HG03280 (cell line): ENCODE results near the gene UTF1.
"Not testable (repeated sequence)": the region's sequence is repeated elsewhere in the genome, so short reads cannot be mapped to it uniquely, and the experiment has no call there.

ENCODE experiments used
- ATAC-seq: cut with Tn5 transposase; IDR thresholded peaks from one replicate; pipeline ENCODE4 v1.9.1; 2021; ENCODE audit warnings: mild to moderate bottlenecking, moderate library complexity; ENCODE audit not compliant: unreplicated experiment

UTF1 gene

DNA sequence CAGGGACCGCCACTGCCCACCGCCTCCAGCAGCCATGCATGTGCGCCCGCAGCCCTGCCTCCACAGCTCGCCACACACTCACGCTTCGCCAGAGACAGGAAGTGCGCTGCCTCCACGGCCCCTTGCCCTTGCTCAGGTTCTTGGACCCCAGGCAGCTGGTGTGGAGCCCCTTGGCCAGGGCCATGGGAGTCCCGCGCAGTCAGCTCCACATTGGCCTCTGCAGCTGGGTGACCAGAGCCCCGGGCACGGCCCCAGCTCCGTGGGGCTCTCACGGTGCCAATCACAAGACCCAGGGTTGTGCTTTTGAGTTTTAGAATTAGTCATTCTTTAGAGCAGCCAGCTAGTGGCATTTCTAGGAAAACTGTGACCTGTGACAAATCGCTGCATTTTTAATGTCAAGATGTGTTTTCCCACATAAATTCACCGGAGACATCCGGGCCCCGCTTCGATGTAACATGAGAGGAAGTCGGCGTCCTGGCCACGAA lies 4.3 kb upstream of the UTF1 start:
- ATAC-seq = no peak

DNA sequence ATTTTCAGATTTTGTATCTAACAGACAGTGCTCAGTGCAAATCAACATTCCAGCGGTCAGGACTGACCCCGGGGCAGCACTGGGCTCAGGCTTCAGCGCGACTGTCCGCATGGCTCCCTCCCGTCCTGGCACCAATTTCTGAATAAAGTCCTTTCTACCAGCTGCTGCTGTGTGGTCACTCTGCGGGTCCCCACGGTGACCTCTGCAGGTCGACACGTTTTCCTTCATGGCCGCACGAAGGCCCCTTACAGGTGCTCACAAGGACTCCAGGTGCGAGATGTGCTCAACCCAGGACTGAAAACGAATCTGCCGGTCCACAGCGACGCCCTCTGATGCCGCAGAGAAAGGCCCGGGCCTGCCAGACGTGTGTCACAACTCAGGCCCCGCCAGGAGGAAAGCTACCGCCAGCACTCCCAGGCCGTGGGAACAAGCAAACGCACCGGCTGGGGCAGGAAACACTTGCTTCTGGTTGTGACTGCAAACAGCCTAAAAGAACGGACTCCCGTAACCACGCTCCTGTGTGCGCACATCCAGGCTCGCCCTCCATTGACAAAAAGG lies 3.7 kb upstream of the UTF1 start:
- ATAC-seq = no peak

DNA sequence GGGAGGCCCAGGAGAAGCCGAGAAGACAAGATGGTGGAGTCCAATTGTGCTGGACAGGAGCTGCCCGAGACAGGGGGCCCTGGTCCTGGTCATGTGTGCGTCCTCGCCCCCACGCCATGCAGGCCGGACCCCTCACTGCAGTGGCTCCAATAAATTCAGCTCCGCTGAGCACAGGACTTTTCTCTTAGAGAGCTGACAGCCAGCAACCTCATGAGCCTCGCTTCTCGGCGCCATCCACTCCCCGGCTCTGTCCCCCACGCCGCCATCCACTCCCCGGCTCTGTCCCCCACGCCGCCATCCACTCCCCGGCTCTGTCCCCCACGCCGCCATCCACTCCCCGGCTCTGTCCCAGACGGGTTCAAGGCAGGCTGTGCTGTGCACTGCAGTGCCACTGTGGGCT lies 2.8 kb upstream of the UTF1 start:
- no peak for ATAC-seq

- no peak for ATAC-seq
These were observed 563 bp upstream of the UTF1 start for GRCh38 chr10:133229265-133230043.

- no peak for ATAC-seq
These were observed 574 bp downstream of the UTF1 start for GRCh38 chr10:133230387-133231195.

- no peak for ATAC-seq
These were observed 1.4 kb downstream of the UTF1 start for GRCh38 chr10:133231244-133231945.

DNA sequence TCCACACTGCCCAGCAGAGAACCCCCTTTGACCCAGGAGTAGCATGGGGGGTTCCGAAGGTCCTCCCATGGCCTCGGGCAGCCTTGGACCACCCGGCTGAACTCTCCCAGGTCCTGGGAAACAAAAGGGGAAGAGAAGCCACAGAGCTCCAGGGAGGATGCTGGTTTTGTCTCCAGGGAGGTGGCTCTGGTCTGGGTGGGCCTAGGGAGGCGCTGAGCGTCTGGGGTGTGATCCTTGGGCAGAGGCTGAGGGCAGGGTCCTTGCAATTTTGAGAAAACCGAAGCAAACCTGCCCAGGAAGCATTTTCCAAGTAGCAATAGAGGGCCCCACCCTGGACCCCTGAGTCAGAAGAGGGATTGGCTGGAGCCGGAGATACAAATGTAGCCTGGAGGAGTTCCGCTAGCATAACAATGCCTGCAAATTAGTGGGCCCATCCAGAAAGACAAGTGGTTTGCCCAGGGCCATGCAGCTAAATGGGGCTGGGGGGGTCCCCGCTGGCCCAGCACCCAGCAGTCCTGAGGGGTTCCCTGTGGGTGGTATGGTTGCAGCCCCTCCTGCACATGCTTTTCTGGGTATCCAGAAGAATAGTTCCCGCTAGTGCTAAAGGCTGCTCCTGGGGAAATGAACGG lies 2.0 kb downstream of the UTF1 start:
- no peak for ATAC-seq

DNA sequence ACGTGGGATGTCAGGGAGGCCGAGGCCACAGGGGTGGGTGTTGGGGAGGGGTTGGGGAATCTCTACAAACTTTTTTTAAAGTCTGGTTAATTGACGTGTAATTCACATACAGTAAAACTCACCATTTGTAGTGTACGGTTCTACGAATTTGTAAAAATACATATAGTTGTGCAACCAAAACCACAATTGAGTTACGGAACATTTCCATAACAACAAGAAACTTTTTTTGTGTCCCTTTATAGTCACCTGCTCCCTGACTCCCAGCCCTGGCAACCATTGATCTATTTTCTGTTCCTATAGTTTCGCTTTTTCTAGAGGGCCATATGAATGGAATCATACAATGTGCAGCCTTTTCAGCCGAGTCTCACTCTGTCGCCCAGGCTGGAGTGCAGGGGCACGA lies 4.8 kb downstream of the UTF1 start:
- not testable (repeated sequence) for ATAC-seq

GRCh38 chr10:133235265-133235855 lies 5.3 kb downstream of the UTF1 start:
- no peak for ATAC-seq

GRCh38 chr10:133235932-133236331 lies 5.9 kb downstream of the UTF1 start:
- ATAC-seq = no peak

DNA sequence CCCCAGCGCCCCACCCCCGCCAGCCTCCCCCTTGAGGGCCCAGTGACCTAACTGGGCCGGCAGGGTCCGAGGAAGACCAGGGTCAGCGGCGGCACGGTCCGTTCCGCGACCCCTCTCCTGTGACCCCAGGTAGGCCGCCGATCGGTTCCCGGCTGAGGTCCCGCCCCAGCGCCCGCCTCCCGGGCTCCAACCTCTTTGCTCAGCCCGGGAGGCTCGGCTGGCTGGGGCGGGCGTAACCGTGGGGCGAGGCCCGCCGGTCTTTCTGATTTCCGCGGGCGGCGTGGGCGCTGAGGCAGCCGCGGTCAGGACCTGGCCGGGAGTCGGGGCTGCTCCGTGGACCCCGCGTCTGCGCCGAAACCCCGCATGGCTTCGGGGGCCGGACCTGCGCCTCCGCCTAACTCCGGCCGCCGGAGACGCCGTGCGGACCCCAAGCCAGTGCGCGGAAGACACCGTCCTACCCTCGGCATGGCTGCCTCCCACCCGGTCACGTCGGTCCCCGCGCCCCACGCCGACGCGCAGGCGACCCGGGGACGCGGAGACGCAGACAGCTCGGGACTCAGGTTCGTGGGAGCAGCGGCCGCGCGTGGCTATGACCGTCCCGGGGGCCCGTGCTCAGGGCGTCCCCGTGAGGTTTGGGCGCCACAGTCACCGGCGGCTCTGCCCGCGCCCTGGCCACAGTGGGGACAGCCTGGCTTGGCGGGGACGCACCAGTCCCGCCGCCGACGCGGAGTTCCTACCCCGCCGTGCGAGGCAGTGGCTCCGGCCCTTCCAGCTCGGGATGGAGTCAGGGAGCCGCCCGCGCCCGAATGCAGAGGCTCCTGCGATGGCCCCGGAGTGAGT lies 6.6 kb downstream of the UTF1 start:
- no peak for ATAC-seq

DNA sequence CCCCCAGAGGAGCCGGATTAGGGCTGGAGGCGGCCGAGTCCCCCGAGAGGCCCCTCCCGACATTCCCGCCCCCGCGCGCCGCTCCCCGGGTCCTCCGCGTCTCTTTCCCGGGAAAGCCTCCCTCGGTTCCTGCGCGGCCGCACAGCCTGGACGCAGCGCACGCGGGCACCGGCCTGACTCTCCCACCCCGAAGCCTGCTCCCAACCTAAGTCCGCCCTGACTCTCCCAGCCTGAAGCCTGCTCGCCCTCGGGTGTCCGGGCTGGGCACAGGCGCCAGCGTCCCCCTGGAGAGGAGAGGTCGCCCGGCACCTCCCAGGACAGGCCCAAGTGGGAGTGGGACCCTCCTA lies 7.2 kb downstream of the UTF1 start:
- no peak for ATAC-seq

DNA sequence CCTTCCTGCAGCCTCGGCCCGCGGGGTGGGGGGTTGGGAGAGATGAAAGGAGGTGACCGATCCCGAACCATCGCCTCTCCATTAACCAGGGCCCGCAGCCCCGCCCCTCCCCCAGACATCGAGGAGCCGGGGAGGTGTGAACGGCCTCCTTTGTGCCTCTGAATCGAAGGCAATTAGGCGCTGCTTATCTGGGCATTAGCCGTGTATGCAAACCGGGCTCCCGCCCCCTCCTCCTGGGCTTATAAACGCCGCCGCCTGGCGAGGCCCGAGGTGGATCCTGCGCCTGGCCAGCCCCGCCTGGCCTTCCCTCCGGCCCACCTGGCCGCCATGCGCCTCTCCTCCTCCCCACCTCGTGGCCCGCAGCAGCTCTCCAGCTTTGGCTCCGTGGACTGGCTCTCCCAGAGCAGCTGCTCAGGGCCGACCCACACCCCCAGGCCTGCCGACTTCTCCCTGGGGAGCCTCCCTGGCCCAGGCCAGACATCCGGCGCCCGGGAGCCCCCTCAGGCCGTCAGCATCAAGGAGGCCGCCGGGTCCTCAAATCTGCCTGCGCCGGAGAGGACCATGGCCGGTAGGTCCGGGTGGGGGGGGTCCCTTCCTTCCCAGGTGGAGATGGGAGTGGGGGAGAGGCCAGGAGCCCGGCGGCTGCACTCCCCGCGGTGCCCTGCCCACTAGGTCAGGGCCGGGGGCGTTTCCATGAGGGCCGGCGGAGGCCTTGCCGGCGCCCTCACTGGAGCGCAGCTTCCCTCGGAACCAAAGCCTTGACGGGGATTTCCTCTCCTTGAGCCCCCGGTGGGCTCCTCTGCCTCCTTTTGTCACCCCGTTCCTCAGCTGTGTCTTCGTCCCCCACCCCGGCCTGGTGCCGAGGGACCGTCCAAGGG lies 7.8 kb downstream of the UTF1 start, which contains the start of gene VENTX:
Gene VENTX, plus strand, starts transcription at position 268 of the 878 bp plus-strand sequence. Its CDS starts 60 bp downstream, at position 328.
- ATAC-seq = no peak

GRCh38 chr10:133238466-133238804 lies 8.4 kb downstream of the UTF1 start:
- ATAC-seq = no peak

GRCh38 chr10:133239990-133240389 lies 10.0 kb downstream of the UTF1 start:
- ATAC-seq = no peak

DNA sequence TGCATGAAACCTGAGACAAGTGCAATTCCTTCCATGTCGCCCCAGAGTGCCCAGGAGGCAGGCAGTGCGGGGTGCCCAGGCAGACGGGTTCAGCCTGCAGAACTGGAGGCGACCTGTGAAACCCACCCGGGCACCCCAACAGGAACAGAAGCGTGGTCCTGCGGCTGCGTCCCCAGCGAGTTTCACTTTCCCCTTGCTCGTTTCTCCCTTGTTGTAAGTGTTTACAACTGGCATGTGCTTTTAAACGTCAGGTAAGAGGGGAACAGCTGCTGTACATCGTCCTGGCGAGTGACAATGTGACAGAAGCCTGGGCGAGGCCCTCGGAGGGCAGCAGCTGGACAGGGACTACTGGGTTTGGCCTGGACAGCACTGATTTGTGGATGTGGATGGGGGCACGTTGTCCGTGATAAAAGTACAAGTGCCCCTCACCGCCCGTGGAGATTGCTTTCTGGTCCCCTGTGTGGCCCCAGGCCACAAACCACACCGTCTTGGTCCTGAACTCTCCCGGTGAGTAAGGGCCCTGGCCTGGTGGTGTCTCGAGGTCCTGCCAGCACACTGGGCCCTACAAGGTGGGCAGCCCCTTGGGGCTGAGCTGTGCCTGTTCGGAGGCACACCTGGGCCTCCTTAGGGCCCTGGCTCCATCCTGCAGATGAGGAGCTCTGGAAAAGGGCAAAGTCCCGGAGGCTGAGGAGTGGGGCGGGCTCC lies 11.6 kb downstream of the UTF1 start:
- ATAC-seq = no peak

DNA sequence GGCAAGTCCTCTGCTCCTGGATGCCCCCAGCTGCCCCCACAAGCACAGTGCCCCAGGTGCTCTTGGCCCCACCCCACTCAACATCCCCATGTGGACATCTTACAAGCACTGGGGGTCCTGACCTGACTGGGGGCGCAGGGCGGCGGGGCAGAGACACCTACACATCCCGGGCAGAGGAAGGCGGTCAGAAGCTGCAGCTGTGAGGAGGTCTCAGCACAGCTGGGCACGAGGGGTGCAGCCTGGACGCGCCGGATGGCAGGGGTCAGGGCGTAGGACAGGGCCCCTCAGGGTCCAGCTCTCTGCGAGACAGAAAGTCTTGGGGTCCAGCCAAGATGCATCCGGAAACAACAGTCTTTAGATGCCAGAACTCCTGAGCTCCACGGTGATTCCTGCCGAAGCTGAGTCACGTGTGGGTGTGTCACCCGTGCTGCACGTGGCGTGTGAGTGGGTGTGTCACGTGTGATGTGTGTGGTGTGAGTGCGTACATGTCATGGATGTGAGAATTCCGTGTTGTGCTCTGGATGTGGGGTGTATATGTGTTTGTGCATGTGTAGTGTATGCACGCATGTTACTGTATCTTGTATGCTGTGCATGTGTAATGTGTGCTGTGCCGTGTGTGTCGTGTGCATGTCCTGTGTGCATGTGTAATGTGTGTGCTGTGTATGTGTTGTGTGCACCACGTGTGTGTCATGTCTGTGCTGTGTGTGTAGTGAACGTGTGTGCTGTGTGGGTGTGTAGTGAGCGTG lies 12.8 kb downstream of the UTF1 start:
- no peak for ATAC-seq
